Measurements from ENCODE around the gene OAS1.

OAS1 gene

GRCh38 chr12:112906712-112907414, at the start of gene OAS1:
OAS1 (plus strand) TSS chr12:112906962; CDS start chr12:112907040, 78 bp downstream.
- DNase-seq = no peak

- no peak for DNase-seq
Measured at GRCh38 chr12:112859291-112859690, 47.5 kb upstream of the OAS1 start.

GRCh38 chr12:112860181-112860580, 46.6 kb upstream of the OAS1 start:
- DNase-seq = no peak

GRCh38 chr12:112861284-112861683, 45.5 kb upstream of the OAS1 start:
- DNase-seq = no peak

- DNase-seq = no peak
Measured at GRCh38 chr12:112862636-112863290, 44.0 kb upstream of the OAS1 start.

- DNase-seq = no peak
Measured at GRCh38 chr12:112868459-112869041, 38.2 kb upstream of the OAS1 start.

GRCh38 chr12:112869091-112869490, 37.7 kb upstream of the OAS1 start:
- DNase-seq = no peak

GRCh38 chr12:112869778-112870177, 37.0 kb upstream of the OAS1 start:
- DNase-seq = no peak

- no peak for DNase-seq
Measured at GRCh38 chr12:112870267-112870980, 36.3 kb upstream of the OAS1 start.

GRCh38 chr12:112875608-112876007, 31.2 kb upstream of the OAS1 start:
- no peak for DNase-seq

GRCh38 chr12:112876506-112876905, 30.3 kb upstream of the OAS1 start:
- DNase-seq = no peak

GRCh38 chr12:112877006-112877405, 29.8 kb upstream of the OAS1 start:
- DNase-seq = no peak

GRCh38 chr12:112878488-112878887, 28.3 kb upstream of the OAS1 start:
- no peak for DNase-seq

GRCh38 chr12:112879191-112879705, 27.5 kb upstream of the OAS1 start:
- no peak for DNase-seq

GRCh38 chr12:112881602-112882001, 25.2 kb upstream of the OAS1 start:
- DNase-seq = peak; percentile 59

- no peak for DNase-seq
Measured at GRCh38 chr12:112885236-112885635, 21.5 kb upstream of the OAS1 start.

- DNase-seq = no peak
Measured at GRCh38 chr12:112887550-112887949, 19.2 kb upstream of the OAS1 start.

- DNase-seq = no peak
Measured at GRCh38 chr12:112891093-112892024, 15.4 kb upstream of the OAS1 start.

- no peak for DNase-seq
Measured at GRCh38 chr12:112892856-112893255, 13.9 kb upstream of the OAS1 start.

- no peak for DNase-seq
Measured at GRCh38 chr12:112894128-112894527, 12.6 kb upstream of the OAS1 start.

- no peak for DNase-seq
Measured at GRCh38 chr12:112898380-112898779, 8.4 kb upstream of the OAS1 start.

Measured in NCI-H2171 (cell line).